GM21515 (cell line): ENCODE results near the gene CEBPE.

ENCODE experiments used
- ATAC-seq: cut with Tn5 transposase; IDR thresholded peaks from one replicate; pipeline ENCODE4 v1.9.1; 2021; ENCODE audit not compliant: unreplicated experiment

CEBPE gene

DNA sequence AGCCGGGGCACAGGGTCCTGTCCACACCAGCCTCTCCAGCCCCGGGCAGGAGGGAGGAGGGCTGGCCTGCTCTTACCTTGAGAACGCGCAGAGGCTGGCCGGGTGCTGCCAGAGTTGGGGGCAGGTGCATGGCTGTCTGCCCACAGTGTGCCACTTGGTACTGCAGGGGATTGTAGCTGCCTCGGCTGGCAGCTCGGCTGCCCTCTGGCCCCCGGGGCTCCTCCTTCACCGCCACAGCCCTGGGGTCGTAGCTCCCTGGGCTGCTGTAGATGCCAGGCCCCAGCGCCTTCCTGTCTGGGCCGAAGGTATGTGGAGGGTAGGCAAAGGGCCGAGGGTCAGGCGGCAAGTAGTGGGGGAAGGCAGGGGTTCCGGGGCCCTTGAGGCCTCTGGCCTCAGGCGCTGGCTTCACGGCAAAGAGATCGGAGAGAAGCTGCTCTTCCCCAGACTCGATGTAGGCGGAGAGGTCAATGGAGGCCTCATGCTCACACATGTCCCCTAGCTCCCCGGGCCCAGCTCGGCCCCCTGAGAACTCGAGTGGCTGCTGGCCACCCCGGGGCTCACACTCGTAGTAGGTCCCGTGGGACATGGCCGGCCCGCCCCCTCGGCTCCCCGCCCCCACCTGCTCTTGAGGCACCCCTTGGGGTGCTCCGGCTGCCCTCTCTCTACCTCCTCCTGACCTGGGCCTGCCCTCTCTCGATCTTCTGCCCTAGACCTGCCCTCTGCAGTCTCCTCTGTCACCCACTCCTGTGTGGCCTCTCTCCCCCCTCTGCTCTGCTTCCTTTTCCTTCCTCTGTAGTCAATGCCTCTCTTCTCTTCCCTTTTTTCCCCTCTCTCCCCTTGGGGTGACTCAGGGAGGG lies at the start of gene CEBPE:
TSS of gene CEBPE (minus strand) at position 750 of the 857 bp plus-strand sequence. CDS start at position 586, 164 bp downstream.
- no peak for ATAC-seq

GRCh38 chr14:23168246-23168645 lies 49.2 kb upstream of the CEBPE start:
- no peak for ATAC-seq

GRCh38 chr14:23167116-23167847 lies 48.2 kb upstream of the CEBPE start:
- ATAC-seq: no peak

DNA sequence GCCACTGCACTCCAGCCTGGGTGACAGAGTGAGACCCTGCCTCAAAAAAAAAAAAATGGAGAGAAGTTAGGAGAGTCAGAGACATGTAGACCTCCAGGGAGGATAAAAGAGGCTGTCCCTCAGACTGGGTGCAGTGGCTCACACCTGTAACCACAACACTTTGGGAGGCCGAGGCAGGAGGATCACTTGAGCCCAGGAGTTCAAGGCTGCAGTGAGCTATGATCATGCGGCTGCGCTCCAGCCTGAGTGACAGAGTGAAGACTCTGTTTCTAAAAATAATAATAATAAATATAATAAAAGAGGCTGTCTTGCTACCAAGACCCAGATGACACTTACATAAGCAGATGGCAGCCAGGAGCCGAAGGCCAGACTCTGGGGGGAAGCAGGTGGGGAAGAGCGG lies 45.9 kb upstream of the CEBPE start:
- no peak for ATAC-seq

- ATAC-seq: no peak
Observed at GRCh38 chr14:23164250-23164649, 45.2 kb upstream of the CEBPE start.

DNA sequence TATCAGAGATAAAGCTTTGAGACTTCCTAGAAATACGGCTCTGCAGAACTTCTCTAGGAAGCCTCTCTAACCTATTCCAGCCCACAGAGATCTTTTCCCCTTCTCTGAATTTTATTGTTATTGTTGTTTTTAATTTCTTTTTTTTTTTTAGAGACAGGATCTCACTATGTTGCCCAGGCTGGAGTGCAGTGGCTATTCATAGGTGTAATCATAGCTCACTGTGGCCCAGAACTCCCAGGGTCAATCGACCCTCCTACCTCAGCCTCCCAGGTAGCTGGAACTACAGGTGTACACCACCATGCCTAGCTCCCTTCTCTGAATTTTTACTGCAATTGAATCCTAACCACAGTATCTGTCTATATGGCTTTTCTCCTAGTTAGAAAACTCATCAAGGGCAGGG lies 44.8 kb upstream of the CEBPE start:
- no peak for ATAC-seq

- ATAC-seq: no peak
Observed at GRCh38 chr14:23162800-23163199, 43.7 kb upstream of the CEBPE start.

DNA sequence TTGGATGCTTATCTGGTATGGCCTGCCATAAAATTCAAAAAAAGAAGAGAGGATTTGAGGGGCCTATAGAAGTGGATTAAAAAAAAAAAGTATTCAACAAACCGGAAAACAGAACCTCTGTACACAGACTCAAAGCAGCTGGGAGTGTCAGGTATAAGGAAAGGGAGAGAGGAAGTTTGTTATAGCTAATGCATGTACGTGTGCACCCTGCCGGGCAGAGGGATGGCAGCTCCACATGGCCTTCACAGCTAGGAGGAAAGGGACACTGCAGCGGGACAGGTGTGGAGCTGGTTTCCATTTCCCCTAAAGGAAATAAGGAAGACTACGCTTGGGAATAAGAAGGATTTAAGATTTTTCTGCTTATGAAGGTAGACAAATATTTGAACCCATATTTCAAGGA lies 43.0 kb upstream of the CEBPE start:
- no peak for ATAC-seq

DNA sequence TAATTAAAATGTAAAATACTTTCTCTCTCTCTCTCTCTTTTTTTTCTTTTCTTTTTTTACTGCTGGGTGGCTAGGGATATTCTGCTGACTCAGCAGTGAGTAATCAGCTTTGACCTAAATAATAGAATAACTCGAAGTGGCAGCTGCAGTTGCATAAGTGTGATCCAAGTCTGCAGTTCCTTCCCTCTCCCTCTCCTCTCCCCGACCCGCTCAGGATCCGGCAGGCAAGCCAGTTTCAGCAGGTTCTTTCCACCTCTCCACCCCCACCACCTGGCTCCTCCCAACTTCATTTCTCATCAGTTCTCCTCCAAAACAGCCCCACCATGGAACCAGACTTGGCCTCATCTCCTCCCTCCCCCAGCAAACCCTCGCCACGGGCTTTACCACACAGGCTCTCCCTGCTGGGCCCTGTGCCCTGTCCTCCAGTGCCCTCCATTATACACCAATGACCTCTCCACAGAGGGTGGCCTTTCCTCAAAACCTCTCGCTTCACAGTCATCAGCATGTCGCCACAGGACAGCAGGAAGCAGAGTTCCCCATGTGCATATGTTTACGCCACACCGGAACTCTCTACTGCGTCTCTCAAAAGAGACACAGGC lies 42.0 kb upstream of the CEBPE start:
- no peak for ATAC-seq

- no peak for ATAC-seq
Observed at GRCh38 chr14:23159532-23159931, 40.5 kb upstream of the CEBPE start.

DNA sequence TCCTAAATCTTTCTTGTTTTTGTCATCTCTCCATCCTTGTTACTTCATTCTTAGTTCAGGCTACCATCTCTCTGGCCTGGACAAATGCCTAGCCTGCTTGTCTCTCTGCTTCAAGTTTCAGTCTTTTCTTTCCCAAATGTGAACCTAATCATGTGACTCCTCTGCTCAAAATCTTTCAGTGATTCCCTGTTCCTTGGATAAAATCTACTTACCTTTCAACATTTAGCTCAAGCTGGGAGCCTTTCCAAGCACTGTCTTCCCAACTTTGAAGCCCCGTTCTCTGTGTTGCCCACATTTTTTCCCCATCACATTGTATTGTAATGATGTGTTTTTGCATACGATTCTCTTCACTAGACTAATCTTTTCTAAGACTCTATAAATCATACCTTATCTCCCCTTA lies 39.7 kb upstream of the CEBPE start:
- no peak for ATAC-seq

DNA sequence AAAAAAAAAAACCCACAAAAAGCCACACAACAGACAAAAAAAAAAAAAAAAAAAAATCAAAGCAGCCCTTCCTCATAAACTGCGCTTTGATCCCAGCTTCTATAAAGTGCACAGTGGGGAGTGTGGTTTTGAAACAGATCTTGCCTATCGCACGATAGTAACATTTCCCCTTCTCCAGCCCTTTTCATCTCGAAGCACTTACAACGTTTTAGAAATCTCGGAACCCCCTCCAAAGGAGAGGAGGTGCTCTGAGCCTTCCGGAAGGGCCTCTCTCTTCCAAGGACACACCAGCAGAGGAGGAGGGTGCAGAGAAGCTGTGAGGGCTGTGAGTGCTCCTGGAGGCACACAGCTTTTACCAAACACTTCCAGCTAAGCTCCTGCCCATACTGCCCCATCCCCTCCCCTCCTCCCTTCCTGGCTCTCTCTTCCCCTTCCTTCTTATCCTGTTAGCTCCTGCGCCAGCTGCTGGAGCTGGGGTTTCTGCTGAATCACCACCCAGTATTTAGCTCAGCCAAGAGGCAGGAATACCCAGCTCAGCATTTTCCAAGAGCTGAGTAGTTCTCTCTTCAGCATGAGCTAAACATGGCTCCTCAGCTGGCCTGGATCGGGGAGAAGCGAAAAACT lies 36.0 kb upstream of the CEBPE start:
- no peak for ATAC-seq

DNA sequence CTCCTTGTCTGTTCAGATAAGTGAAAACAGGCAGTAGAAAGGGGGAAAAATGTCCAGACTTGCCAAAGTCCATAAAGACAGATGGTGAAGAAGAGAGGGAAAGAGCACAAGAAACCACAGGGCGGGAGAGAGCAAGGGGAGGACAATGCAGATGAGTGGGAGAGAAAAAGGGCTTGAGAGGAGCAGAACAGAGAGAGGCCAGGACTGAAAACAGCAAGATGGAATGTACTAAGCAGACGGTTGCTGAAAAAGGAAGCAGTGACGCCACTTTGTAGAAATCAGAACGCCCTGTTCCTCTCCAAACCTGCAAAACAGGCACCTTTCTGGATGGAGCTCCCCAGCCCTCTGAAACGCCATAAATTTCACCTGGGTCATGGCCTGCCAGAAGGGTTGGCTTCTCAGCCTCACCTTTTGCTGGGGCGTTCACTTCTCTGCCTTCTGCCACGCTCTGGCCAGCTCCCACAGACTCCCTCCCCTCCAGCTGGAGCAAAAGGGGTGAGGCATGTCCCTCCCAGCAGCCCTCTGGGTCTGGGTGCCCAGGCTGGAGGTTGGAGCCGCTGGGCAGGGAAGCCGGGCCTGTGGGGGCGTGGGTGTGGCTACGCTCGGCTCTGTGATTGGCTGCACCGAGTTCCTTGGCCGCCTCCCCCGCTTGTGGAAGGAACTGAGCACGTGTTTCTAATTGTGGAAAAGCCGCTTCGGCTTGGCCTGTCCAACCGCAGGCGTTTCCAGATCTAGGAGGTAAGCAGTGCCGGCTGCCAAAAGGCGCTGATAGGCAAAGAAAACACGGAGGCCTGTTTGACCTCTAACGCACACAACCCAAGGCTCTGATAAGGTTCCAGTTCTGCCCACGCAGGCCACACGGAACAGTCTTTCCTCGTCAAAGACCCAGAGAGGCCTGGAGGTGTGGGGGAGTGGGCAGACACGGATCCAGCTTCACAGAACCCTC lies 35.1 kb upstream of the CEBPE start:
- ATAC-seq: no peak

DNA sequence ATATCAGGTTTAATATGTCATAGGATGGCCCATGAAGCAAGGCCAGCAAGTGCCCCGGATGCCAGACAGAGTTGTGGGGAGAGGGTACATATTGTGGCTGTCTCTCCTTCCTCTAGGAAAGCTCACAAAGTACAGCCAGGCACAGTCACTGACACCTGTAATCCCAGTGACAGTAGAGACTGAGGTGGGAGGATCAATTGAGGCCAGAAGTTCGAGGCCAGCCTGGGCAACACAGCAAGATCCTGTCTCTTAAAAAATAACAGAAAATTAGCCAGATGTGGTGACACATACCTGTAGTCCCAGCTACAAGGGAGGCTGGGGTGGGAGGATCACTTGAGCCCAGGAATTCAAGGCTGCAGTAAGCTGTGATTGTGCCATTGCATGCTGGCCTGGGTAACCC lies 32.3 kb upstream of the CEBPE start:
- no peak for ATAC-seq

DNA sequence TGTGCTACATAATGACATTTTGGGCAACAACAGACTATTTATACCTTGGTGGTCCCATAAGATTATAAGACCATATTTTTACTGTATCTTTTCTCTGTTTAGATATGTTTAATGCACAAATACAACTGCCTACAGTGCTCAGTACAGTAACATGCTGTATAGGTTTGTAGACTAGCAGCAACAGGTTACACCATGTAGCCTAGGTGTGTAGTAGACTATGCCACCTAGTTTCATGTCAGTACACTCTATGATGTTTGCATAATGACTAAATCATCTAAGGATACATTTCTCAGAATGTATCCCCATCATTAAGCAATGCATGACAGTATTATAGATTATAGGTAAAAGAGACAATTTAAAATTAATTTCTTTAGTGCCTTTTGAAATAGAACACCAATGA lies 30.7 kb upstream of the CEBPE start:
- ATAC-seq: no peak

DNA sequence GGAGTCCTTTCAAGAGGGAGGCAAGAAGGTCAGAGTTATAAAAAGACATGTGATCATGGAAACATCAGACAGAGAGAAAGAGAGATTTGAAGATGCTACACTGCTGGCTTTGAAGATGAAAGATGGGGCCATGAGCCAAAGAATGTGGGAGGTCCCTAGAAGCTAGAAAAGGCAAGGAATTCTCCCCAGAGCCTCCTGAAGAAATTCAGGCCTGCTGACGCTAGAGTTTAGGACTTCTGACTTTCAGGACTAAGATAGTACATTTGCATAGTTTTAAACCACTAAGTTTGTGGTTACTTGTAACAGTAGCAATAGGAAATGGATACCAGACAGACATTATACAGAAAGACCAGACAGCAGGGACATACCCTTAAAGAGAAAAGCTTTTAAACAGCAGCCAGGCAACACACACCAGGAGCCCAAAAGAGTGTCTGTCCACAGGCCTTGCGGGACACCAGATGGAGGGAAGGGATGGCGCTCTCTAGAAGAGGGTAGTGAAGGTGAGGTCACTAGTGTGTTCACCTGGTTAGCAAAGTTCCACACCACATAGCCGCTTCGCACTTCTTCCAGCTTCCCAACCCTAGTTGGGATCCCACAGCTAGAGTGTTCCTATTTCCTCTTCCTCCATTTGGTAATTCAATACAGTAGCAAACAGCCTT lies 29.7 kb upstream of the CEBPE start:
- ATAC-seq: no peak

- ATAC-seq: no peak
Observed at GRCh38 chr14:23147676-23148075, 28.6 kb upstream of the CEBPE start.

DNA sequence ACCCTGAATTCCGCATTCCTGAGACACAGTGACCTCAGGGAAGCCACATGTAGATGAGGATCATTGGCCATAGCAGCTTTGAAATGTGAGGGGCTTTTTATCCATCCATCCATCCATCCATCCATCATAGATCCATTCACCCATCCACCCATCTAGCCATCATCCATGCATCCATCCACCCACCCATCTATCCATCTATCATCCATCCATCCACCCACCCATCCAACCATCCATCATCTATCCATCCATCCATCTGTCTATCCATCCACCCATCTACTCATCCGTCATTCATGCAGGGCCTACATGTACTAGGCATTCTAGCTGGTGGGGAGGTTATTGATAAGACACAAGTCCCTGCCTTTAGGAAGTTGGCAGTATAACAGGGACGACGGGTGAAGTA lies 27.9 kb upstream of the CEBPE start:
- ATAC-seq: no peak

DNA sequence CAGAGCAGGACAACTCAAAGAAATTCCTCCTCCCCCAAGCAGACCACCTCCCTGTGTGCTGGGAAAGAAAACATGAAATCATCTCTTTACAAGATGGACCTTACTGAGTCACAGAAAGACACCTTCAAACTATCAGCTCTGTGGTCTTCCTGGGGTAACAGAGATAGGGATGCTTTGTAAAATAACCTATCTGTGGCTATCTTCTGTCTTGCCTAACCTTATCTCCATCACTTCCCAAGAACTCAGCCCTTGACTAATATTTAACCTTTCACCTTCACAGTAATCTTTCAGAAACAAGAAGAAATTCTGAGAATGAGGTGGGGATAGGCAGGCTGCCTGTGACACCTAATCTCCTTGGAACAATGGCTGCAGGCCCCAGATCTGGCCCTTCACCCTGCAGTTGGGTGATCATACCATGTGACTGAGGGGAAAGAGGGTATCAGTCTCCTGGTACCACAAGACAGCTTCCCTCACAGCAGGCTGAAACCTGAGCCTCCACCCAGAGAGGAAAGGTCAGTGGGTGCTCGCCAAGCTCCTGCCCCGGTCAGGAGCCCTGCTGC lies 27.4 kb upstream of the CEBPE start:
- ATAC-seq: no peak
